ENCODE results near the gene ABLIM3.

DNA sequence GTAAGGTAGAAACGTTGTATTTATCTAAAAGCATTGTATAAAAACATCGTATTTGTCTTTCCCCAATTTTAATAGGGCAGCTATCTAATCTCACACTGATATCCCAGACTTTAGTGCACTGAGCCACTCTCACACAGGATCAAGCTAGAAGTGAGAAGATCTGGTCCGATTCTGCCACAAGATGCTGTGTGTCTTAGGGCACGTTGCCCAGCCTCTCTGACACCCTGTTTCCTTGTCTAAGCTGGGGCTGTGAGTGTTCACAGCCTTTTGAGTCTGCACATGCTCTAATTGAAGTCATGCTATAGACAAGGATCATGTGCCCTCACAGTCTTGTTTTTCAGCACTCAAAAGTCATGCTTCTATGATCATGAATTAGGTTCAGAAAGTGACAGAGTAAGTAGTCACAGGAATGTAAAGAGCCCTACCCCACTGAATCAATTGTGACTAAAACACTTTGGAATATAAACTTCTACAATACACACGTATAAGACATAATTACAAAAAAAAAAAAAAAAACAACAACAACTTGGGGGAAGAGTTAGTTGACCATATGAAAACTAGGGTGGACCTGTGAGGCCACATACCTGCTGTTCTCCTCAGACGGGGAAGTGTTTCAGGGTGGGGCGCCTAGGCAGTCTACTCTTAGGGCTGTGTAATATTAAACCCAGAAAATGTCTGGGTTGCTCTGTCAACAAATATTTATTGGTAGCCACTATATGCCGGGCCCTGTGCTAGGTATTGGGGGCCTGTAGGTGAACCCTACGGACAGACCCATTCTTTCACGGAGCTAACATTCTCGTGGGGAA lies 893 bp upstream of the ABLIM3 start:
- TF ChIP-seq CTCF (IDR thresholded peaks at IDR 0.05; ENCODE audit: extremely low read depth in 1 of 2, insufficient read depth in 1 of 2, low read depth in 1 of 2, low read length in 2 of 2) (no peak), JUN (IDR thresholded peaks at IDR 0.05; ENCODE audit: borderline replicate concordance, insufficient read depth, insufficient read length, low read depth) (no peak), EZH2 (IDR thresholded peaks at IDR 0.05; ENCODE audit: borderline replicate concordance, low read depth, low read length, severe bottlenecking) (no peak), POLR2AphosphoS5 (IDR thresholded peaks at IDR 0.05; ENCODE audit: insufficient read depth, low read depth, low read length) (no peak), POLR2A (IDR thresholded peaks at IDR 0.05; ENCODE audit: low read depth, low read length) (no peak), MYC (IDR thresholded peaks at IDR 0.05; ENCODE audit: low read depth, low read length) (no peak)
